Upper lobe of left lung (tissue), 6 donors: Measurements from ENCODE around the gene ATG5. TPM values are rescaled to one million over a fixed set of nuclear protein-coding genes. Genes with fewer than 3 reads are reported as not detected.

Source experiments
- ATAC-seq, 2 donors: fragments of 200-7000 bp; cut with Tn5 transposase; one replicate each; pipeline ENCODE4 v1.9.1; 2022; ENCODE audit warnings: mild to moderate bottlenecking in 2 of 2, moderate library complexity in 2 of 2; ENCODE audit not compliant: low FRiP score in 2 of 2
- DNase-seq, 2 donors: peaks; one replicate each; pipeline ENCODE4 v3.0.0-alpha.2; 2019 to 2020
- H3K27ac ChIP-seq, 4 donors: fragments of 200-600 bp; sonication (generic); one replicate each; pipeline ENCODE4 v1.5.1; 2016 to 2019
- H3K27me3 ChIP-seq, 4 donors: fragments of 200-600 bp; sonication (generic); one replicate each; pipeline ENCODE4 v1.5.1; 2017 to 2019
- H3K36me3 ChIP-seq, 4 donors: fragments of 200-600 bp; sonication (generic); one replicate each; pipeline ENCODE4 v1.5.1; 2016 to 2019
- H3K4me1 ChIP-seq, 4 donors: fragments of 200-600 bp; sonication (generic); one replicate each; pipeline ENCODE4 v1.5.1; 2018 to 2019
- H3K4me3 ChIP-seq, 4 donors: fragments of 200-600 bp; sonication (generic); one replicate each; pipeline ENCODE4 v1.5.1; 2017 to 2019; ENCODE audit warnings: mild to moderate bottlenecking in 2 of 4, moderate library complexity in 1 of 4
- H3K9me3 ChIP-seq, 4 donors: fragments of 200-600 bp; sonication (generic); one replicate each; pipeline ENCODE4 v1.5.1; 2018 to 2019
- EP300 ChIP-seq, 4 donors: sonication (generic); formaldehyde crosslinking; IDR thresholded peaks; one replicate each; pipeline ENCODE4 v1.5.1; 2017; ENCODE audit warnings: antibody characterized with exemption in 4 of 4, control low read depth in 2 of 4
- POLR2A ChIP-seq, 4 donors: fragments of 450-650 bp; IDR thresholded peaks; one replicate each; pipeline ENCODE4 v1.5.1; 2016 to 2017; ENCODE audit warnings: antibody characterized with exemption in 4 of 4, mild to moderate bottlenecking in 2 of 4
- POLR2AphosphoS5 ChIP-seq, 2 donors: sonication (generic); formaldehyde crosslinking; IDR thresholded peaks; one replicate each; pipeline ENCODE4 v1.5.1; 2017; ENCODE audit warnings: antibody characterized with exemption in 2 of 2
- WGBS, 2 donors: methylation state at CpG; one replicate each; pipeline ENCODE4 v1.1.5; 2017 to 2018; 5-methylcytosine and 5-hydroxymethylcytosine counted together
- total RNA-seq, 6 donors: library from RNA; depleted of rRNA in 4 of 6; stranded (reverse); fragments of >200 nt in 4 of 6; gene quantifications; one replicate each; pipeline versions ENCODE4 v1.1.0 to v1.2.1, GENCODE V29; 2016 to 2021
- TF ChIP-seq, protein P1 (sequence below), 6 experiments: fragments of 450-650 bp in 4 of 6; fragments of 200-600 bp in 2 of 6; sonication (generic) in 2 of 6; IDR thresholded peaks; one replicate each; pipeline ENCODE4 v1.5.1; 2016 to 2019; ENCODE audit warnings: antibody characterized with exemption in 6 of 6
- donor health status: DM: no; HTN: no; CAD: no; lungs with moderate emphysema.
- donor health status: DM: no; HTN: yes; CAD: no; lungs with severe emphysema.

The ATG5 gene
- total RNA-seq, 6 donors from 2014 or later, result 25.8 to 55.1 (median 28.7) TPM

DNA sequence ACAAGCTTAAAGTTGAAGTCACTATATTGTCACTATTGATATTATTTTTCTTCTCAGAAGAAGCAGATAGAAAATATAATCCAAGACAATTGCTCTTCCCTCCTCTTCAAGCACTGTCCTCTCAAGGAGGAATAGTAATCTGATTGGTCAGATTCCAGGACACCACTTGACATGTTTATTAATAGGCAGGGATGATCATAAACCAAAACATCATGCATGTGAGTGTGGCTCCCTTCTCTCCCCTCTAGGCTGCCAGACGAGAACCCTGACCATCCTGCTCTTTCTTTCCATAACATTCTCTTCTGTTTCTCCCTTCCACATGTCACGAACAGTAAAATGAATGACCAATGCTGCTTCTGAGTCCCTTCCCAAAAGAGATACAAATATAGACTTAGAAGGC lies 7.5 kb downstream of the ATG5 start:
- no peak overlapping the region for H3K27ac ChIP-seq
- TF ChIP-seq POLR2A (IDR thresholded peaks at IDR 0.05) (no peak), EP300 (IDR thresholded peaks at IDR 0.05) (no peak), POLR2AphosphoS5 (IDR thresholded peaks at IDR 0.05) (no peak)
- TF ChIP-seq, protein P1, sequence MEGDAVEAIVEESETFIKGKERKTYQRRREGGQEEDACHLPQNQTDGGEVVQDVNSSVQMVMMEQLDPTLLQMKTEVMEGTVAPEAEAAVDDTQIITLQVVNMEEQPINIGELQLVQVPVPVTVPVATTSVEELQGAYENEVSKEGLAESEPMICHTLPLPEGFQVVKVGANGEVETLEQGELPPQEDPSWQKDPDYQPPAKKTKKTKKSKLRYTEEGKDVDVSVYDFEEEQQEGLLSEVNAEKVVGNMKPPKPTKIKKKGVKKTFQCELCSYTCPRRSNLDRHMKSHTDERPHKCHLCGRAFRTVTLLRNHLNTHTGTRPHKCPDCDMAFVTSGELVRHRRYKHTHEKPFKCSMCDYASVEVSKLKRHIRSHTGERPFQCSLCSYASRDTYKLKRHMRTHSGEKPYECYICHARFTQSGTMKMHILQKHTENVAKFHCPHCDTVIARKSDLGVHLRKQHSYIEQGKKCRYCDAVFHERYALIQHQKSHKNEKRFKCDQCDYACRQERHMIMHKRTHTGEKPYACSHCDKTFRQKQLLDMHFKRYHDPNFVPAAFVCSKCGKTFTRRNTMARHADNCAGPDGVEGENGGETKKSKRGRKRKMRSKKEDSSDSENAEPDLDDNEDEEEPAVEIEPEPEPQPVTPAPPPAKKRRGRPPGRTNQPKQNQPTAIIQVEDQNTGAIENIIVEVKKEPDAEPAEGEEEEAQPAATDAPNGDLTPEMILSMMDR (IDR thresholded peaks at IDR 0.05), result no peak
- ATAC-seq (no peak), DNase-seq (no peak)
- no peaks in the 10 kb centered on the region for H3K27me3 ChIP-seq
- peaks cover 0 to 21% (median 3%) of the 10 kb centered on the region in 4 donors for H3K36me3 ChIP-seq
- no peak overlapping the region for H3K4me3 ChIP-seq
- no peaks in the 10 kb centered on the region for H3K9me3 ChIP-seq
- peaks cover 0 to 27% (median 7%) of the 10 kb centered on the region in 4 donors for H3K4me1 ChIP-seq
- WGBS, 2 donors, result 65 to 75% methylated on average over 2 of the region's 2 CpGs

DNA sequence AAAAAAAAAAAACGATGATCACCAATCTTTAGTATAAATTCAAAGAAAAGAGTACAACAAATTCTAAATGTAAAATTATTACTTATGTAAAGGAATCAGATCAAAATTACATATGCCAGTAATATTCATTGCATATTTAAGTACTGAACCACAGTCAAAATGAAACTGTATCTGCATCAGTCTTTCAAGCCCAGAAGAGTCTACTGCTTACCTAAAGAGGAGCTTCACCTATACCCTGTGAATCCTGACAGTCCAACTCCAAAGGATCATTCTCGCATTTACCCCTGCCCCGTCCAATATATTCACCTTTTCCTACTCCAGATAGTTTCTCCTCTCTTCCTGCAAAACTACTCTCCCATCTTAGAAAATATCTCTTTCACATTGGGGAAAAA lies 9.2 kb downstream of the ATG5 start:
- Histone ChIP-seq H3K27me3 (no peaks in the 10 kb centered on the region), H3K4me1 (peaks cover 0 to 22% (median 5%) of the 10 kb centered on the region in 4 donors), H3K36me3 (peaks cover 0 to 21% (median 3%) of the 10 kb centered on the region in 4 donors), H3K9me3 (no peaks in the 10 kb centered on the region), H3K27ac (no peak overlapping the region), H3K4me3 (no peak overlapping the region)
- WGBS, 2 donors, result 91 to 93% methylated on average over 3 of the region's 3 CpGs
- TF ChIP-seq POLR2A (IDR thresholded peaks at IDR 0.05) (no peak), POLR2AphosphoS5 (IDR thresholded peaks at IDR 0.05) (no peak), EP300 (IDR thresholded peaks at IDR 0.05) (no peak)
- TF ChIP-seq, protein P1 (IDR thresholded peaks at IDR 0.05), result no peak
- ATAC-seq, result no peak
- DNase-seq, result no peak

GRCh38 chr6:106315765-106316374 lies 9.7 kb downstream of the ATG5 start:
- Histone ChIP-seq H3K27ac (no peak overlapping the region), H3K4me3 (no peak overlapping the region), H3K9me3 (no peaks in the 10 kb centered on the region), H3K4me1 (peaks cover 0 to 22% (median 5%) of the 10 kb centered on the region in 4 donors), H3K36me3 (peaks cover 0 to 21% (median 3%) of the 10 kb centered on the region in 4 donors), H3K27me3 (no peaks in the 10 kb centered on the region)
- TF ChIP-seq POLR2A (IDR thresholded peaks at IDR 0.05) (no peak), EP300 (IDR thresholded peaks at IDR 0.05) (no peak), POLR2AphosphoS5 (IDR thresholded peaks at IDR 0.05) (no peak)
- TF ChIP-seq, protein P1 (IDR thresholded peaks at IDR 0.05), result no peak
- 53 to 62% methylated on average over 6 of the region's 6 CpGs for WGBS, 2 donors
- ATAC-seq (no peak), DNase-seq (no peak)

DNA sequence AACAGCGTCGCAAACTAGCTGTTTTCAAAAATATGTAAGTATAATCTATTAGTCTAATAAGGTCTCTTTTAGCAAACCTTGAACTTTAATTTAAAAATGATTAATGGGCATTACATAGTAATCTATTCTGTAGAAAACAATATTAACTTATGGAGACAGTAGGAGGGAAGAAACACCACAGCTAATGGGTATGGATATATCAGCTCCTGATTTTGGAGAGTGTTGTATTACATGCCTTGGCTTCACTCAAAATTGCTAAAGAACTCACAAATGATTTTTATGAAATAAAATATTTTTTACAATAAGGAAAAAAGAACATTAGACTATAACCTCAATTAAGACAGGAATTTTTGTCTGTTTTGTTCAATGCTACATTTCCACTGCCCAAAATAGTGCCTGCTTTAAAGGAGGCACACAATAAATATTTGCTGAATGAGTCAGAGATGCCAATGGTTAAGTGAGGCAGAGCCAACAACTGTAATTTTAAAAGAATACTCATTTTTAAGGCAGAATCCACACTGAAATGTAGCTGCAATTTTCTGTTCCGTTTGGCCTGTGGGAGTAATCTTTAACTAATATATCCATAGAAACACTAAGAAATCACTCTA lies 15.7 kb downstream of the ATG5 start:
- Histone ChIP-seq H3K9me3 (no peaks in the 10 kb centered on the region), H3K4me3 (no peak overlapping the region), H3K36me3 (peaks cover 0 to 10% (median 0%) of the 10 kb centered on the region in 4 donors), H3K4me1 (peaks cover 0 to 12% (median 4%) of the 10 kb centered on the region in 4 donors), H3K27me3 (no peaks in the 10 kb centered on the region), H3K27ac (no peak overlapping the region)
- DNase-seq, result no peak
- ATAC-seq, result no peak
- 89% methylated on average over 3 of the region's 3 CpGs for WGBS, 2 donors
- no peak for TF ChIP-seq POLR2AphosphoS5 (IDR thresholded peaks at IDR 0.05)

DNA sequence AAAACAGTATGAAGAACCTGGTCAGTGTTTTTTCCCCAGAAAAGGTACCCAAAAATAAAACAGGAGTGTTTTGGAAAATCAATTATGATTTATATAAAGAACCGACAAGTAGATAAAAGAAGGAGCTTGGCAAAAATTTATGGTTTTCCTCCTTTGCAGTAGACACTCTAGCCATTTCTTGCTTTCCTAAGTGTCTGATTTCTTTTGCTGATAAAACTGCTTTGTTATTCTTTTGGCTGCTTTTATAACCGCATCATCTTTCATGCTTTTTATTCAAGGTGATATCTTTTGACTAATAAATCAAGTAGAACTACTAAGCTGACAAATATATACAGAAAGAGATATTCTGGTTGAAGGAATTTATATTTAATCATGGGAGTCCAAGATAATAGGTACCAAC lies 16.6 kb downstream of the ATG5 start:
- Histone ChIP-seq H3K9me3 (no peaks in the 10 kb centered on the region), H3K27ac (no peak overlapping the region), H3K27me3 (no peaks in the 10 kb centered on the region), H3K36me3 (peaks cover 0 to 4% (median 0%) of the 10 kb centered on the region in 4 donors), H3K4me3 (no peak overlapping the region), H3K4me1 (peaks cover 0 to 12% (median 4%) of the 10 kb centered on the region in 4 donors)
- TF ChIP-seq, protein P1 (IDR thresholded peaks at IDR 0.05), result no peak
- TF ChIP-seq POLR2AphosphoS5 (IDR thresholded peaks at IDR 0.05), result no peak
- no peak for TF ChIP-seq POLR2A (IDR thresholded peaks at IDR 0.05)
- no peak for TF ChIP-seq EP300 (IDR thresholded peaks at IDR 0.05)
- no peak for DNase-seq
- ATAC-seq, result no peak
- WGBS, 2 donors, result 83 to 95% methylated on average over 2 of the region's 2 CpGs
